H9 (cell line): Measurements from ENCODE around the gene MAP2. TPM values are rescaled to one million over a fixed set of nuclear protein-coding genes. Genes with fewer than 3 reads are reported as not detected.

ENCODE experiments used
- DNase-seq: peaks from one replicate; pipeline ENCODE4 v3.0.0-alpha.2; 2017
- H2AFZ ChIP-seq: one replicate; pipeline ENCODE4 v1.6.1; 2013; ENCODE audit warnings: mild to moderate bottlenecking, low read length, control low read depth, moderate library complexity
- H2AK5ac ChIP-seq: 2 replicates; pipeline ENCODE4 v1.6.1; 2013; ENCODE audit warnings: low read length, control low read depth, mixed read lengths; ENCODE audit not compliant: insufficient read length
- H2BK120ac ChIP-seq: one replicate; pipeline ENCODE4 v1.6.1; 2013; ENCODE audit warnings: low read depth, mild to moderate bottlenecking, low read length, control low read depth, inconsistent platforms; ENCODE audit not compliant: poor library complexity, severe bottlenecking
- H2BK12ac ChIP-seq: 2 replicates; pipeline ENCODE4 v1.6.1; 2013; ENCODE audit warnings: low read length, control low read depth, mixed read lengths, low read depth; ENCODE audit not compliant: insufficient read length
- H2BK15ac ChIP-seq: 2 replicates; pipeline ENCODE4 v1.6.1; 2013; ENCODE audit warnings: low read depth, low read length, control low read depth
- H2BK20ac ChIP-seq: one replicate; pipeline ENCODE4 v1.6.1; 2013; ENCODE audit warnings: low read depth, mild to moderate bottlenecking, low read length, control low read depth, inconsistent platforms; ENCODE audit not compliant: poor library complexity, severe bottlenecking
- H2BK5ac ChIP-seq: 2 replicates; pipeline ENCODE4 v1.6.1; 2013; ENCODE audit warnings: low read length, control low read depth, mixed read lengths; ENCODE audit not compliant: insufficient read length
- H3K14ac ChIP-seq: 2 replicates; pipeline ENCODE4 v1.6.1; 2013; ENCODE audit warnings: low read length, control low read depth; ENCODE audit not compliant: insufficient read depth
- H3K18ac ChIP-seq: 2 replicates; pipeline ENCODE4 v1.6.1; 2013; ENCODE audit warnings: low read depth, mild to moderate bottlenecking, mixed read lengths, low read length, control low read depth; ENCODE audit not compliant: insufficient read length
- H3K23ac ChIP-seq: 2 replicates; pipeline ENCODE4 v1.6.1; 2013; ENCODE audit warnings: low read length, control low read depth, mixed read lengths, low read depth; ENCODE audit not compliant: insufficient read length
- H3K23me2 ChIP-seq: 2 replicates; pipeline ENCODE4 v1.6.1; 2013; ENCODE audit warnings: low read depth, mild to moderate bottlenecking, mixed read lengths, low read length, control low read depth; ENCODE audit not compliant: insufficient read length, poor library complexity, severe bottlenecking
- H3K27ac ChIP-seq: 2 replicates; pipeline ENCODE4 v1.5.1; 2013; ENCODE audit warnings: low read length, control low read depth, mixed read lengths, low read depth; ENCODE audit not compliant: insufficient read length
- H3K27me3 ChIP-seq: 2 replicates; pipeline ENCODE4 v1.6.1; 2013; ENCODE audit warnings: low read length, control low read depth, inconsistent platforms; ENCODE audit not compliant: insufficient read depth
- H3K4ac ChIP-seq: 2 replicates; pipeline ENCODE4 v1.6.1; 2013; ENCODE audit warnings: low read depth, mild to moderate bottlenecking, control low read depth, inconsistent platforms, low read length, moderate library complexity
- H3K4me1 ChIP-seq: 2 replicates; pipeline ENCODE4 v1.6.1; 2013; ENCODE audit warnings: low read length, control low read depth, inconsistent platforms; ENCODE audit not compliant: insufficient read depth
- H3K4me2 ChIP-seq: 2 replicates; pipeline ENCODE4 v1.6.1; 2013; ENCODE audit warnings: low read length, control low read depth, mixed read lengths; ENCODE audit not compliant: insufficient read length, insufficient read depth
- H3K56ac ChIP-seq: 2 replicates; pipeline ENCODE4 v1.6.1; 2013; ENCODE audit warnings: low read depth, mild to moderate bottlenecking, mixed read lengths, low read length, control low read depth; ENCODE audit not compliant: insufficient read length
- H3K79me1 ChIP-seq: 2 replicates; pipeline ENCODE4 v1.6.1; 2013; ENCODE audit warnings: low read depth, mild to moderate bottlenecking, moderate library complexity, low read length, control low read depth, inconsistent platforms; ENCODE audit not compliant: insufficient read depth, poor library complexity, severe bottlenecking
- H3K79me2 ChIP-seq: 2 replicates; pipeline ENCODE4 v1.6.1; 2013; ENCODE audit warnings: low read length, control low read depth, inconsistent platforms; ENCODE audit not compliant: insufficient read depth
- H3K9ac ChIP-seq: 2 replicates; pipeline ENCODE4 v1.6.1; 2013; ENCODE audit warnings: low read length, control low read depth, mixed read lengths; ENCODE audit not compliant: insufficient read length; ENCODE audit errors: extremely low read depth
- H3K9me3 ChIP-seq: one replicate; pipeline ENCODE4 v1.6.1; 2013; ENCODE audit warnings: low read depth, low read length, inconsistent platforms; ENCODE audit not compliant: control insufficient read depth
- H3T11ph ChIP-seq: one replicate; pipeline ENCODE4 v1.6.1; 2013; ENCODE audit warnings: mild to moderate bottlenecking, low read length, control low read depth, inconsistent platforms
- H4K20me1 ChIP-seq: one replicate; pipeline ENCODE4 v1.6.1; 2013; ENCODE audit not compliant: control insufficient read depth, insufficient read length, insufficient read depth
- H4K5ac ChIP-seq: 2 replicates; pipeline ENCODE4 v1.6.1; 2013; ENCODE audit warnings: low read depth, mild to moderate bottlenecking, mixed read lengths, low read length, control low read depth; ENCODE audit not compliant: insufficient read length
- H4K8ac ChIP-seq: replicated peaks from 2 replicates; pipeline ENCODE4 v1.6.1; 2013; ENCODE audit warnings: low read length, control low read depth, mixed read lengths, low read depth; ENCODE audit not compliant: insufficient read length
- H4K91ac ChIP-seq: 2 replicates; pipeline ENCODE4 v1.6.1; 2013; ENCODE audit warnings: low read depth, mild to moderate bottlenecking, moderate library complexity, mixed read lengths, low read length, control low read depth; ENCODE audit not compliant: insufficient read length
- H3K27ac Mint-ChIP-seq, 3 experiments: 2 replicates in 2 of 3; 3 replicates in 1 of 3; pipeline ENCODE4 v1.8.0; 2020 to 2021; ENCODE audit warnings: mixed read lengths in 3 of 3, mild to moderate bottlenecking in 1 of 3, moderate library complexity in 1 of 3
- H3K27me3 Mint-ChIP-seq: 2 replicates; pipeline ENCODE4 v1.8.0; 2021; ENCODE audit warnings: low read depth, mild to moderate bottlenecking, moderate library complexity, mixed read lengths
- H3K36me3 Mint-ChIP-seq, 3 experiments: 2 replicates in 2 of 3; 3 replicates in 1 of 3; pipeline ENCODE4 v1.8.0; 2020 to 2021; ENCODE audit warnings: low read depth in 3 of 3, mixed read lengths in 3 of 3; ENCODE audit not compliant: insufficient read depth in 1 of 3
- H3K4me1 Mint-ChIP-seq, 2 experiments: 2 replicates each; pipeline ENCODE4 v1.8.0; 2020; ENCODE audit warnings: mixed read lengths in 2 of 2
- H3K4me3 Mint-ChIP-seq, 2 experiments: 2 replicates in 1 of 2; 3 replicates in 1 of 2; pipeline ENCODE4 v1.8.0; 2020 to 2021; ENCODE audit warnings: mild to moderate bottlenecking in 2 of 2, mixed read lengths in 2 of 2, moderate library complexity in 1 of 2
- H3K9me3 Mint-ChIP-seq, 2 experiments: 2 replicates in 1 of 2; 3 replicates in 1 of 2; pipeline ENCODE4 v1.8.0; 2020; ENCODE audit warnings: mild to moderate bottlenecking in 2 of 2, mixed read lengths in 2 of 2, moderate library complexity in 1 of 2
- CTCF ChIP-seq: fragments of 200-600 bp; sonication (generic); conservative IDR thresholded peaks from 3 replicates; pipeline ENCODE4 v1.8.0; 2021; ENCODE audit warnings: antibody characterized with exemption, mild to moderate bottlenecking
- WGBS: extraction: QIAGEN DNeasy Blood & Tissue Kit; methylation state at CpG from one replicate; pipeline ENCODE4 v1.1.7; 2013; ENCODE audit warnings: missing lambda C conversion rate, low lambda C conversion rate, mixed read lengths; ENCODE audit not compliant: insufficient read length; ENCODE audit errors: extremely low coverage; 5-methylcytosine and 5-hydroxymethylcytosine counted together
- total RNA-seq: library from RNA; stranded (reverse); gene quantifications from 2 replicates; pipeline ENCODE4 v1.2.1, GENCODE V29; 2021

Gene MAP2
- total RNA-seq, 1 experiment from 2014 or later: 0.87 TPM

DNA sequence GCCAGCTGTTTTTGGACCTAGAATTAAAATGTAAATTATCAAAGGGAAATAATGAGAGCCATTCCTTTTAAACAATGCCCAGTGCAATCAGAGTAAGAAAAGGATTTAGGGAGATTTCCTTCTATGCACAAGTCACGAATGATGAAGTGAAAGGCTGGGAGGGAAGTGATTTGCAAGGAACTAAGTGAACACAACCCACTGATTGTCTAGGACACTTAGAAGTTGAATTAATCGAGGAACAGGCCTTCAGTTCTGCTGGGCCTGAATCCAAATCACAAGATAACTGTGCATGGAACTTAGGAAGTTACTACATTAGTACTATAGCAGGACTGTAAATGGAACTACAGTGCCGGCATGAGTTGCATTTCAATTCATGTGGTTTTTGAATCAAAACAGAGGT lies 17.7 kb downstream of the MAP2 start:
- H3K27ac Mint-ChIP-seq: peak overlapping the region in 1 of 3 experiments; percentile 82; a peak in 3 of 7 replicates

More for the DNA sequence above, 17.7 kb downstream of the MAP2 start:
- no peaks in the 10 kb centered on the region for H3K23me2 ChIP-seq
- no peak for DNase-seq
- no peak overlapping the region for H3K9ac ChIP-seq
- H2AFZ ChIP-seq: no peak overlapping the region
- H3K79me1 ChIP-seq: no peaks in the 10 kb centered on the region
- H3K18ac ChIP-seq: no peak overlapping the region
- H4K91ac ChIP-seq: no peak overlapping the region
- H2BK15ac ChIP-seq: no peak overlapping the region
- H2BK5ac ChIP-seq: no peak overlapping the region
- H3K56ac ChIP-seq: no peak overlapping the region
- no peak overlapping the region for H3K23ac ChIP-seq
- no peaks in the 10 kb centered on the region for H3K9me3 ChIP-seq
- H2AK5ac ChIP-seq: no peak overlapping the region
- Mint-ChIP-seq H3K4me3 (no peak overlapping the region), H3K9me3 (no peaks in the 10 kb centered on the region), H3K4me1 (peaks cover 7 to 31% of the 10 kb centered on the region in 2 experiments), H3K27me3 (no peaks in the 10 kb centered on the region), H3K36me3 (no peaks in the 10 kb centered on the region)
- H2BK20ac ChIP-seq: no peak overlapping the region
- H4K5ac ChIP-seq: no peak overlapping the region
- WGBS: no CpG with 5 or more reads among the region's 3 CpGs
- H3K27me3 ChIP-seq: no peaks in the 10 kb centered on the region
- H4K8ac ChIP-seq: no peak overlapping the region
- no peaks in the 10 kb centered on the region for H3K79me2 ChIP-seq
- no peak for TF ChIP-seq CTCF
- H3T11ph ChIP-seq: no peak overlapping the region
- H3K4ac ChIP-seq: no peak overlapping the region
- H3K4me2 ChIP-seq: no peak overlapping the region
- H3K4me1 ChIP-seq: no peaks in the 10 kb centered on the region; the same call in 1 of the 2 replicates
- H2BK12ac ChIP-seq: no peak overlapping the region
- H2BK120ac ChIP-seq: no peak overlapping the region
- no peak overlapping the region for H3K14ac ChIP-seq
- H4K20me1 ChIP-seq: no peaks in the 10 kb centered on the region
- no peak overlapping the region for H3K27ac ChIP-seq
